PFSK-1 (cell line): Measurements from ENCODE around the gene ADM2.

Experiments used
- POLR2AphosphoS5 ChIP-seq: IDR thresholded peaks from 2 replicates; pipeline ENCODE4 v1.6.1; 2012; ENCODE audit warnings: low read depth, mild to moderate bottlenecking, control low read depth, low read length, moderate library complexity
- SIN3A ChIP-seq: IDR thresholded peaks from 2 replicates; pipeline ENCODE4 v1.6.1; 2012; ENCODE audit warnings: mild to moderate bottlenecking, low read length, moderate library complexity, borderline replicate concordance; ENCODE audit not compliant: insufficient read depth
- TAF1 ChIP-seq: IDR thresholded peaks from 2 replicates; pipeline ENCODE4 v1.6.1; 2012; ENCODE audit warnings: low read length, control low read depth, borderline replicate concordance; ENCODE audit not compliant: insufficient read depth
- TF ChIP-seq, protein P1 (sequence below), 2 experiments: IDR thresholded peaks; 2 replicates each; pipeline versions ENCODE4 v1.6.1 to v1.8.0; 2011 to 2012; ENCODE audit warnings: low read depth in 2 of 2, low read length in 2 of 2, control low read depth in 1 of 2, inconsistent platforms in 1 of 2, mild to moderate bottlenecking in 1 of 2, moderate library complexity in 1 of 2; ENCODE audit not compliant: insufficient read depth in 1 of 2

DNA sequence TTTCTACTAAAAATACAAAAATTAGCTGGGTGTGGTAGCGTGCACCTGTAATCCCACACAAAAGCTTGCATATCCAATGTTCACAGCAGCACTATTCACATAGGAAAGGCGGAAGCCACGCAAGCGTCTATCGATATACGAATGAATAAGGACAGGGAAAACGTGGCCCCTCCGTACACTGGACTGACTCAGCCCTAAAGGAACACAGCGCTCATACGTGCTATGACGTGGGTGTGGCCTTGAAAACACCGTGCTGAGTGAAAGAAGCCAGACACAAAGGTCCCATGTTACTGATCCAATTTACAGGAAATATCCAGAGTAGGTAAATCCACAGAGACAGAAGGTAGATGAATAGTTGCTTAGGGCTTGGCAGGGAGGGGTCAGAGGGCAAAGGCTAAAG lies 19.1 kb downstream of the ADM2 start:
- TF ChIP-seq POLR2AphosphoS5 (no peak), SIN3A (no peak), TAF1 (no peak)
- TF ChIP-seq, protein P1, sequence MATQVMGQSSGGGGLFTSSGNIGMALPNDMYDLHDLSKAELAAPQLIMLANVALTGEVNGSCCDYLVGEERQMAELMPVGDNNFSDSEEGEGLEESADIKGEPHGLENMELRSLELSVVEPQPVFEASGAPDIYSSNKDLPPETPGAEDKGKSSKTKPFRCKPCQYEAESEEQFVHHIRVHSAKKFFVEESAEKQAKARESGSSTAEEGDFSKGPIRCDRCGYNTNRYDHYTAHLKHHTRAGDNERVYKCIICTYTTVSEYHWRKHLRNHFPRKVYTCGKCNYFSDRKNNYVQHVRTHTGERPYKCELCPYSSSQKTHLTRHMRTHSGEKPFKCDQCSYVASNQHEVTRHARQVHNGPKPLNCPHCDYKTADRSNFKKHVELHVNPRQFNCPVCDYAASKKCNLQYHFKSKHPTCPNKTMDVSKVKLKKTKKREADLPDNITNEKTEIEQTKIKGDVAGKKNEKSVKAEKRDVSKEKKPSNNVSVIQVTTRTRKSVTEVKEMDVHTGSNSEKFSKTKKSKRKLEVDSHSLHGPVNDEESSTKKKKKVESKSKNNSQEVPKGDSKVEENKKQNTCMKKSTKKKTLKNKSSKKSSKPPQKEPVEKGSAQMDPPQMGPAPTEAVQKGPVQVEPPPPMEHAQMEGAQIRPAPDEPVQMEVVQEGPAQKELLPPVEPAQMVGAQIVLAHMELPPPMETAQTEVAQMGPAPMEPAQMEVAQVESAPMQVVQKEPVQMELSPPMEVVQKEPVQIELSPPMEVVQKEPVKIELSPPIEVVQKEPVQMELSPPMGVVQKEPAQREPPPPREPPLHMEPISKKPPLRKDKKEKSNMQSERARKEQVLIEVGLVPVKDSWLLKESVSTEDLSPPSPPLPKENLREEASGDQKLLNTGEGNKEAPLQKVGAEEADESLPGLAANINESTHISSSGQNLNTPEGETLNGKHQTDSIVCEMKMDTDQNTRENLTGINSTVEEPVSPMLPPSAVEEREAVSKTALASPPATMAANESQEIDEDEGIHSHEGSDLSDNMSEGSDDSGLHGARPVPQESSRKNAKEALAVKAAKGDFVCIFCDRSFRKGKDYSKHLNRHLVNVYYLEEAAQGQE (IDR thresholded peaks at IDR 0.05; ENCODE audit: insufficient read depth in 1 of 2, low read depth in 2 of 2, low read length in 2 of 2) = no peak
